HepG2 (cell line): ENCODE results near the gene RRP36. TPM values are rescaled to one million over a fixed set of nuclear protein-coding genes. Genes with fewer than 3 reads are reported as not detected.

ENCODE experiments used
- BRCA1 ChIP-seq: sonication (generic); formaldehyde crosslinking; IDR thresholded peaks from 2 replicates; pipeline ENCODE4 v1.4.0; 2020; ENCODE audit warnings: missing genetic modification reagents
- CHCHD3 ChIP-seq: sonication (generic); formaldehyde crosslinking; IDR thresholded peaks from 2 replicates; pipeline ENCODE4 v1.8.0; 2022; ENCODE audit warnings: mild to moderate bottlenecking, missing genetic modification reagents, moderate library complexity
- MED13 ChIP-seq: sonication (generic); formaldehyde crosslinking; IDR thresholded peaks from 2 replicates; pipeline ENCODE4 v1.5.0; 2020; ENCODE audit warnings: missing genetic modification reagents
- MIXL1 ChIP-seq: IDR thresholded peaks from 2 replicates; pipeline ENCODE4 v1.6.1; 2016
- NCOR1 ChIP-seq: fragments of 200-600 bp; sonication (generic); IDR thresholded peaks from 2 replicates; pipeline ENCODE4 v1.7.0; 2017; ENCODE audit warnings: antibody characterized with exemption, low read length, borderline replicate concordance
- PCBP1 ChIP-seq: fragments of 200-400 bp; formaldehyde crosslinking; IDR thresholded peaks from 2 replicates; pipeline ENCODE4 v1.6.1; 2017; ENCODE audit warnings: mild to moderate bottlenecking, low read depth, low read length, borderline replicate concordance
- SMC3 ChIP-seq: IDR thresholded peaks from 2 replicates; pipeline ENCODE4 v1.6.1; 2011; ENCODE audit warnings: low read length, improper control_type of control experiment
- U2AF1 ChIP-seq: fragments of 200-400 bp; formaldehyde crosslinking; optimal IDR thresholded peaks from 2 replicates; pipeline ENCODE3; 2017; ENCODE audit warnings: mild to moderate bottlenecking, low read depth, low read length
- ZBTB1 ChIP-seq: sonication (generic); formaldehyde crosslinking; IDR thresholded peaks from 2 replicates; pipeline ENCODE4 v1.4.0; 2020; ENCODE audit warnings: missing genetic modification reagents, borderline replicate concordance
- ZBTB14 ChIP-seq: sonication (generic); formaldehyde crosslinking; IDR thresholded peaks from 2 replicates; pipeline ENCODE4 v1.4.0; 2020; ENCODE audit warnings: missing genetic modification reagents
- ZBTB40 ChIP-seq, 2 experiments: fragments of 450-650 bp in 1 of 2; sonication (generic) in 1 of 2; formaldehyde crosslinking in 1 of 2; IDR thresholded peaks; 2 replicates each; pipeline versions ENCODE4 v1.6.1 to v1.8.0; 2016 to 2022; ENCODE audit warnings: antibody characterized with exemption in 1 of 2, mild to moderate bottlenecking in 1 of 2, missing genetic modification reagents in 1 of 2
- ZFP62 ChIP-seq: sonication (generic); formaldehyde crosslinking; IDR thresholded peaks from 2 replicates; pipeline ENCODE4 v1.4.0; 2020; ENCODE audit warnings: missing genetic modification reagents
- ZFP82 ChIP-seq: sonication (generic); formaldehyde crosslinking; IDR thresholded peaks from 2 replicates; pipeline ENCODE4 v1.5.1; 2020; ENCODE audit warnings: mild to moderate bottlenecking, missing genetic modification reagents, borderline replicate concordance
- ZNF354B ChIP-seq: sonication (generic); formaldehyde crosslinking; IDR thresholded peaks from 2 replicates; pipeline ENCODE4 v1.8.0; 2022; ENCODE audit warnings: mild to moderate bottlenecking, missing genetic modification reagents
- ZNF784 ChIP-seq: sonication (generic); formaldehyde crosslinking; IDR thresholded peaks from 2 replicates; pipeline ENCODE4 v1.5.1; 2020; ENCODE audit warnings: missing genetic modification reagents, mild to moderate bottlenecking, borderline replicate concordance
- polyA plus RNA-seq, 8 experiments: library from polyadenylated mRNA; depleted of rRNA in 3 of 8; stranded (reverse) in 7 of 8; unstranded in 1 of 8; fragments of >200 nt; fragmentation: Illumina TruSeq in 4 of 8; extraction: Trizol in 4 of 8; gene quantifications; 2 replicates each; pipeline versions ENCODE4 v1.2.1 to v1.2.3, GENCODE V29; 2011 to 2016; ENCODE audit warnings: low read depth in 4 of 8, missing spikeins in 1 of 8, mixed read lengths in 1 of 8; ENCODE audit not compliant: insufficient read depth in 1 of 8
- total RNA-seq, 5 experiments: library from RNA; depleted of rRNA; stranded (reverse); fragments of >200 nt; fragmentation: Illumina TruSeq; extraction: Trizol; gene quantifications; 2 replicates each; pipeline ENCODE4 v1.2.3, GENCODE V29; 2016; ENCODE audit warnings: low read depth in 1 of 5

The RRP36 gene
- total and polyA plus RNA-seq, 2 of the 13 experiments (the other 11 are each of a cell fraction or from before 2014, with no cell fraction given) = 29.5 to 144 TPM

- no peak for TF ChIP-seq ZBTB40 (IDR thresholded peaks at IDR 0.05)
- TF ChIP-seq ZBTB40 (CRISPR knock-in tag; IDR thresholded peaks at IDR 0.05) = no peak; the same call in none of the 2 replicates
- 0 out of 2 replicates have a peak, but pooled peaks have one; percentile 21 for TF ChIP-seq BRCA1 (CRISPR knock-in tag)
- peak; percentile 61 for TF ChIP-seq CHCHD3 (CRISPR knock-in tag)
- TF ChIP-seq ZFP62 = no peak
- TF ChIP-seq ZBTB14 (CRISPR knock-in tag) = no peak
- peak; percentile 68 for TF ChIP-seq MIXL1 (CRISPR knock-in tag)
- TF ChIP-seq PCBP1 = no peak
- TF ChIP-seq MED13 (CRISPR knock-in tag) = peak; percentile 74
- 0 out of 2 replicates have a peak, but pooled peaks have one; percentile 10 for TF ChIP-seq ZBTB1 (CRISPR knock-in tag)
- TF ChIP-seq NCOR1 = no peak; the same call in 1 of the 2 replicates
- no peak for TF ChIP-seq SMC3
- TF ChIP-seq ZNF784 (CRISPR knock-in tag) = peak; percentile 86; the same call in 1 of the 2 replicates
- peak; percentile 62 for TF ChIP-seq U2AF1
- no peak for TF ChIP-seq ZNF354B
- peak; percentile 97; the same call in 1 of the 2 replicates for TF ChIP-seq ZFP82
These were observed 32.3 kb downstream of the RRP36 start, which contains the start of gene CUL7 (continued) for GRCh38 chr6:43053545-43054205.
